OCI-LY1 (cell line): ENCODE data around the gene MBNL1.

Experiments used
- EZH2 ChIP-seq: fragments of 200-600 bp; sonication (generic), shearing (Covaris generic); IDR thresholded peaks from 2 replicates; pipeline ENCODE4 v1.8.0; 2017; ENCODE audit warnings: borderline replicate concordance, mixed run types, mild to moderate bottlenecking, antibody characterized with exemption, low read length, moderate library complexity, mixed read lengths
- TF ChIP-seq, protein P1 (sequence below): fragments of 200-600 bp; sonication (generic), shearing (Covaris generic); IDR thresholded peaks from 2 replicates; pipeline ENCODE4 v1.5.1; 2017; ENCODE audit warnings: mild to moderate bottlenecking, antibody characterized with exemption, low read length, moderate library complexity, mixed read lengths

DNA sequence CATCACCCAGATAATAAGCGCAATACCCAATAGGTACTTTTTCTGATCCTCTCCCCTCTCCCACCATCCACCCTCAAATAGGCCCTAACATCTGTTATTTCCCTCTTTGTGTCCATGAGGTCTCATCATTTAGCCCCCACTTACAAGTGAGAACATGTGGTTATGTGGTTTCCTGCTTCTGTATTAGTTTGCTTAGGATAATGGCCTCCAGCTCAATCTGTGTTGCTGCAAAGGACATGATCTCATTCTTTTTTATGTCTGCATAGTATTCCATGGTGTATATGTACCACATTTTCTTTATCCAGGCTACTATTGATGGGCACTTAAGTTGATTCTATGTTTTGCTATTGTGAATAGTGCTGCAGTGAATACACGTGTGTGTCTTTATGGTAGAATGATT, 165.4 kb downstream of the MBNL1 start:
- TF ChIP-seq, protein P1, sequence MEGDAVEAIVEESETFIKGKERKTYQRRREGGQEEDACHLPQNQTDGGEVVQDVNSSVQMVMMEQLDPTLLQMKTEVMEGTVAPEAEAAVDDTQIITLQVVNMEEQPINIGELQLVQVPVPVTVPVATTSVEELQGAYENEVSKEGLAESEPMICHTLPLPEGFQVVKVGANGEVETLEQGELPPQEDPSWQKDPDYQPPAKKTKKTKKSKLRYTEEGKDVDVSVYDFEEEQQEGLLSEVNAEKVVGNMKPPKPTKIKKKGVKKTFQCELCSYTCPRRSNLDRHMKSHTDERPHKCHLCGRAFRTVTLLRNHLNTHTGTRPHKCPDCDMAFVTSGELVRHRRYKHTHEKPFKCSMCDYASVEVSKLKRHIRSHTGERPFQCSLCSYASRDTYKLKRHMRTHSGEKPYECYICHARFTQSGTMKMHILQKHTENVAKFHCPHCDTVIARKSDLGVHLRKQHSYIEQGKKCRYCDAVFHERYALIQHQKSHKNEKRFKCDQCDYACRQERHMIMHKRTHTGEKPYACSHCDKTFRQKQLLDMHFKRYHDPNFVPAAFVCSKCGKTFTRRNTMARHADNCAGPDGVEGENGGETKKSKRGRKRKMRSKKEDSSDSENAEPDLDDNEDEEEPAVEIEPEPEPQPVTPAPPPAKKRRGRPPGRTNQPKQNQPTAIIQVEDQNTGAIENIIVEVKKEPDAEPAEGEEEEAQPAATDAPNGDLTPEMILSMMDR = no peak
- TF ChIP-seq EZH2 = no peak
